ENCODE data around the gene TRIM61. TPM values are rescaled to one million over a fixed set of nuclear protein-coding genes. Genes with fewer than 3 reads are reported as not detected.

The TRIM61 gene
- total RNA-seq, 1 donor from 2014 or later, result 3.7 TPM

DNA sequence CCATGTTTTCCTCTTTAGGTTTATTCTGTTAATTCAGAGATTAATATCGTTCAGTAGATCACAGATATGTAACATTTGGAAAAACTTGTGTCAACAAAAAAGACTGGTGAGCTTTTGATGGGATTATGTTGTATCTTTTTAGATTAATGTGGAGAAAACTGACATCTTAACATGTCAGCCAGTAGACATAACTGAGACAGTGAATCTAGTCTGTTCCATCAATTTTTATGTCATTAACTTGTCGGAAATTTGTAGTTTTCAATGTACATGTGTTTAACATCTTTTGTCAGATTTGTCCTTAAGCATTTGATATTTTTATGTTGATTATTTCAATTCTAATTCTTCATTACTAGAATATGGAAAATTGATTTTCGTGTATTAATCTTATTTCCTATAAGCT, 58.5 kb downstream of the TRIM61 start:
- Mint-ChIP-seq H3K4me1 (no peaks in the 10 kb centered on the region), H3K27me3 (no peaks in the 10 kb centered on the region), H3K27ac (no peak overlapping the region), H3K9me3 (no peaks in the 10 kb centered on the region), H3K36me3 (ENCODE audit: low read depth) (no peaks in the 10 kb centered on the region), H3K4me3 (no peak overlapping the region)
- intact Hi-C loops (cut with micrococcal nuclease), result no loop called here
- no peak for DNase-seq

Other genes starting within 250 kb of the TRIM61 start
- gene SMIM31, start 223.5 kb downstream of the TRIM61 start, total RNA-seq, result not detected in 2 replicates
- not detected in 2 replicates for gene APELA, start 100.5 kb downstream of the TRIM61 start, total RNA-seq
- not detected in 2 replicates for gene TRIM60, start 54.3 kb upstream of the TRIM61 start, total RNA-seq
- gene TRIM75, start 76.2 kb upstream of the TRIM61 start, total RNA-seq, result not detected in 2 replicates
- 10.0 and 11.0 TPM in 2 replicates for gene TMEM192, start 135.2 kb upstream of the TRIM61 start, total RNA-seq
- 39.5 and 42.7 TPM in 2 replicates for gene KLHL2, start 229.9 kb upstream of the TRIM61 start, total RNA-seq